TTC549 (cell line): ENCODE results near the gene CTAG2.
"Not testable (repeated sequence)": the region's sequence is repeated elsewhere in the genome, so short reads cannot be mapped to it uniquely, and the experiment has no call there.

Experiments
- FAIRE-seq: peaks from 2 replicates; lab custom pipeline; 2012; peaks lifted over from hg19 to GRCh38; lab: Jason Lieb, UNC

The CTAG2 gene

GRCh38 chrX:154645745-154646378, 7.5 kb downstream of the CTAG2 start:
- FAIRE-seq = not testable (repeated sequence)

- not testable (repeated sequence) for FAIRE-seq
These were observed 9.7 kb downstream of the CTAG2 start for GRCh38 chrX:154643708-154644107.

DNA sequence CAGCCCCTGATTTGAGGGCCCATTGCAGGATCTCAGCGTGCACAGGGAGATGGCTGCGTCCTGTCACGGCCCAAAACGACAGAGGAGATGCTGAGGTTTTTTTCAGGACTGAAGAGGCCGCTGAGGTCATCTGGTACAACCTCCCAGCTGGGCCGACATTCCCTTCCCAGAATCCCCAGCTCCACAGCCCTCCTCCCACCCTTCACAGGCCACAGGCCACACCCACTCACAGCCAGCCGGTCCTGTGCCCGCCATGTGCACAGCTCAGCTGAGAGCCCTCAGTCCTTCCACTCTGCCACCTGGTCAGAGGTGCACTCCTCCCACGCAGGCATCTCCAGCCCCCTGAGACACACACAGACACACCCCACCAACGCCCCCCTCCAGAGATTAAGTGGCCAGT, 11.6 kb downstream of the CTAG2 start:
- FAIRE-seq = not testable (repeated sequence)

- FAIRE-seq = not testable (repeated sequence)
These were observed 19.7 kb downstream of the CTAG2 start for GRCh38 chrX:154633661-154634060.

- FAIRE-seq = not testable (repeated sequence)
These were observed 22.4 kb downstream of the CTAG2 start for GRCh38 chrX:154630949-154631348.

DNA sequence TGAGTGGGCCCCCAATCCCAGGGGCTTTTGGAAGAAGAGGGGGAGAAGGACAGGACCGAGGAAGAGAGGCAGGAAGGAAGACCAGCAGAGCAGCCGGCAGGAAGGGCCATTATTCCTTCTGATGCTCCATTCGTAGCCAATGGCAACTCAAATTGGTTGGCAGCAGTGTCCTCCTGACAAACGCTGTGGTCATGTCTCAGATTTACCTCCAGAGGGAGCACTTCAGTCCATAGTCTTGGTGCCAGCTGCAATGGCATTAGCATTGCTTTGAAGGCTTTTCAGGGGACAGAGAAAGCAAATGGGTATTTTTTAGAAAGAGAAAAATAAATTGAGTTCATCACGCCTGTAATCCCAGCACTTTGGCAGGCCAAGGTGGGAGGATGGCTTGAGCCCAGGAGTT, 24.4 kb downstream of the CTAG2 start:
- not testable (repeated sequence) for FAIRE-seq

DNA sequence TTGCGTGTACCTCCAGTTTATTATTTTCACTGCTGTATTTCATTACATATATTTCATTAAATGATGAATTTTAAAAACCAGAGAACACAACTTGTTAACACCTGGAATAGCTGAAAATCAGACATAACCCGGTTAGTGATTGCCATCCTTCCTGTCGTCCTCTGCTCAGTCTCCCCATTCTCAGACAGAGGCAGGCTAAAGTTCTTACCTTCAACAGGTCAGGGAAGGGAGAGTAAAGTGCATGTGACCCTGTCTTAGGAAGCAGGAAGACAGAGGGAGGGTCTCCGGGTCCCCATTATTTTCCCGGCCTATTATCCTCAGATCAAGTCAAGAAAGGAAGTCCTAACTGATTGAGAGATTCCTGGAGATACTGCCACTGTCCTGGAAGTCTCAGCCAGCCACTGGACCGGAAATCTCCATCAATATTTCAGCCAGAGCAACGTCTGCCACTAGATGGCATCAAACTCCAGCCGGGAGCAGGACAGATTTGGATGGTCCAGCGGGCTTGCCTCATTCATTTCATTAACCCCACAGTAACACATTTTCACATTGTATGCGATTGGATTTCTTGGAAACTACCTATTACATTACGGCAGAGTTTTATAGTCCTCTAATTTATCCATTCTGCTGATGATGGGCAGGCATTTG, 32.5 kb downstream of the CTAG2 start:
- not testable (repeated sequence) for FAIRE-seq

GRCh38 chrX:154619182-154619581, 34.2 kb downstream of the CTAG2 start, which contains the start of gene CTAG1B:
Gene CTAG1B (minus strand): TSS chrX:154619282. CDS start chrX:154619218, 64 bp downstream.
- not testable (repeated sequence) for FAIRE-seq

DNA sequence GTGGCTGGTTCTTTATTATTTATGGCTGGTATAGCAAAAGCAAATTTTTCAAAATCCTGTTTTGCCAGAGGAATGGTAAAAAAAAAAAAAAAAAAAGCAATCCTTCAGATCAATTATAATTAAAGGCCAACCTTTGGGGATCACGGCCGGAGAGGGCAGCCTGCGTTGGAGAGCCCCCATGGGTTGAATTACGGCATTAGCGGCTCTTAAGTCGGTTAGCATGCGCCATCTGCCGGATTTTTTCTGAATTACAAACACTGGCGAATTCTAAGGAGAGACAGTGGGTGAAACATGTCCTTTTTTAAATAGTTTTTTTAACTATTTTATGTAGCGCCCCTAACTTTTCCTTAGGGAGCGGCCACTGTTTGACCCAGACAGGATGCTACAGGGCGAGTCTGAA, 39.8 kb downstream of the CTAG2 start:
- FAIRE-seq = peak; percentile 51

DNA sequence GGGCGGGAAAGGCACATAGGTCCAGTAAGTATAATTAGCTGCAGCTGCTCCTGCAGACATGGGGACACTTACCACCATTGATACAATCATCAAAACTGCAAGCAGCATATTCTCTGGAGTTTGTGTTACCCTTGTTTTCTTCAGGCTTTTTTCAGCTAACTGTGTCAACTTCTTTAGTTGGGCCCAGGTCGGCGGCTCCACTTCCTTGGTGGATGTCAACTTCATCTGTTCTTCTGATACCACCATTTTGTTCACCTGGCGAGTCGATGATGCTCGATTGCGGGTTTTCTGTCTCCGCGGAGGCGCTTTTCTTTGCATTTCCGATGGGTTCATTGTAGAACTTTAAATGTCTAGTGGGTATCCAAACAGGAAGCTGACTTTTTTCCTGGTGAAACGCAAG, 42.2 kb downstream of the CTAG2 start:
- not testable (repeated sequence) for FAIRE-seq

GRCh38 chrX:154608823-154609222, 44.6 kb downstream of the CTAG2 start:
- not testable (repeated sequence) for FAIRE-seq

- FAIRE-seq = not testable (repeated sequence)
These were observed 45.4 kb downstream of the CTAG2 start for GRCh38 chrX:154607976-154608375.

DNA sequence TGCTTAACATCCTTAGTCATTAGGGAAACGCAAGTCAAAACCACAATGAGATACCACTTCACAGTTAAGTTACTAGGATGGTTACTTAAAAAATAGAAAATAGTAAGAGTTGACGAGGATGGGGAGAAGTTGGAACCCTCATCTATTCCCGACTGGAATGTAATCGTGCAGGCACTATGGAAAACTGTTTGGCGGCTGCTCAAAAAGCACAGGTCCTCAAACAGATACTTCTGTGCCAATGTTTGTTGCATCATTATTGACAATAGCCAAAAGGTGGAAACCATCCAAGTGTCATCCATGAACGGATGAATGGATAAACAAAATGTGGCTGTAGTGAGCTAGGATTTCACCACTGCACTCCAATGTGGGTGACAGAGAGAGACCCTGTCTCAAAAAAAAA, 46.0 kb downstream of the CTAG2 start:
- no peak for FAIRE-seq

DNA sequence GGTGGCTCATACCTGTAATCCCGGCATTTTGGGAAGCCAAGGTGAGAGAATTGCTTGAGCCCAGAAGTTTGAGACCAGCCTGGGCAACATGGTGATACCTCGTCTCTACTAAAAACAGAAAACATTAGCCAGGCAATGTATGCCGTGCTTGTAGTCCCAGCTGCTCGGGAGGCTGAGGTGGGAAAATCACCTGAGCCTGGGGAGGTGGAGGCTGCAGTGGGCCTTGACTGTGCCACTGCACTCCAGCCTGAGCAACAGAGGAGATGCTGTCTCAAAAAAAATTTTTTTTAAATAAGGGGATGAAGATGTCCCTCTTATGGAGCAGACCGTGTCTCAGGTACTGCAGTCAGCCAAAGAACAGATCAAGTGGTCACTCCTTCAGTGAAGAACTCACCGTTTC, 47.8 kb downstream of the CTAG2 start:
- no peak for FAIRE-seq

DNA sequence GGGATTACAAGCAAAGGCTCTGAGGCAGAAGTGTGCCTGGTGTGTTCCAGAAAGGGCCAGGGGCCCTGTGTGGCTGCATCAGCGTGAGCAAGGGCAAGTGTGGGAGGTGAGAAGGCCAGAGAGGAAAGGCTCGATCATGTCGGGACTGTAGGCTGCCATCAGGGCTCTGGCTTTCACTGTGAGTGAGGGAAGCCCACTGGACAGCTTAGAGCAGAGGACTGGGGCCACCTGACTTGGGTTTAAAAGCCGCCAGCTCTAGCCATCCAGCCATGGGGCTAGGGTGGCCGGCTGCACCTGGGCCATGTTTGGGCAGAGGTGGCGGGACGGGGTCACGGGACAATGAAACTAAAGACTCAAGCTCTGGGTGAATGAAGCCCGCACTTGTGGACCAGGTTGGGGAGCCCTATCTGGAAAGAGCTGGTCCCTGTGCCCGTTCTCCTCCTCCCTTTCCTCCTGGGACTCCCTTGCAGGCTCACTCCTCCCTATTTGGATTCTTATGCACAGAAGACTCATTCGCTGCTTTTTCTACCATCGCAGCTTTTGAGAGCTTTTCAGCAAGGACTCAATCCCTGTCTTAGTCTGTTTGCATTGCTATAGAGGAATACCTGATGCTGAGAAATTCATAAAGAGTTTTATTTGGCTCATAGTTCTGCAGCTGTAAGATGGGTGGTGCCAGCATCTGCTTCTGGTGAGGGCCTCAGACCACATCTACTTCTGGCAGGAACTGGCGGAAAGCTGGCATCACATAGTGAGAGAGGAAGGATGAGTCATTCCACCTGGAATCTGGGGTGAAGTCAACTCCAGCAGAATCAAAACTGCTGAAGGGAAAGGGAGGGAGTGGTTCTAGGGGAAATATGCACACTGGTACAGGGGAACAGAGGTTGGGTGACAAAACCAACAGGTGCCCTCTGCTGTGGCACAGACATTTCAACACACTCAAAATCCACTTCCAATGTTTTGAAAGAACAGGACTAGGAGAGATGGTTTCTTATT, 49.6 kb downstream of the CTAG2 start:
- FAIRE-seq = no peak

DNA sequence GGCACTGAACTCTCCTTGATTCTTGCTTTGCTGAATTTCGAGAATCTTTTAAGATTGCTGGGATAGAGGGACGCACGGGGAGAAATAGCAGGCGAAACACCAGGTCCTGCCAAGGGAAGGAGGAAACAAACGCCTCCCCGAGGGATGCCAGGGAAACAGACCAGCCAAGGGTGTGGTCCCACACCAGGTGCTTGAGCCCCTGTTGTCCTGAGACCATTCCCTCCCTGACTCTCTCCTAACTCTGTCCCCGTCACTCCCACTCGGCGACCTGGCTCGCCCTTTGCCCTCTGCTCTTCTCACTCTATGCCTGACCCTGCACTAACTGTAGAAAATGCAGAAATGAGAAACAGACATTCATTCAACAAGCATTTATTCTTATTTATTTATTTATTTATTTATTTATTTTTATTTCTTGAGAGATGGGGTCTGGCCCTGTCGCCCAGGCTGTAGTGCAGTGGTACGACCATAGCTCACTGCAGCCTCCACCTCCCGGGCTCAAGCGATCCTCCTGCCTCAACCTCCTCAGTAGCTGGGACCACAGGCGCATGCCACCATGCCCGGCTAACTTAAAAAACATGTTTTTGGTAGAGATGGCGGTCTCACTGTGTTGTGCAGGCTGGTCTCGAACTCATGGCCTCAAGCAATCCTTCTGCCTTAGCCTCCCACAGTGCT, 50.5 kb downstream of the CTAG2 start:
- no peak for FAIRE-seq

DNA sequence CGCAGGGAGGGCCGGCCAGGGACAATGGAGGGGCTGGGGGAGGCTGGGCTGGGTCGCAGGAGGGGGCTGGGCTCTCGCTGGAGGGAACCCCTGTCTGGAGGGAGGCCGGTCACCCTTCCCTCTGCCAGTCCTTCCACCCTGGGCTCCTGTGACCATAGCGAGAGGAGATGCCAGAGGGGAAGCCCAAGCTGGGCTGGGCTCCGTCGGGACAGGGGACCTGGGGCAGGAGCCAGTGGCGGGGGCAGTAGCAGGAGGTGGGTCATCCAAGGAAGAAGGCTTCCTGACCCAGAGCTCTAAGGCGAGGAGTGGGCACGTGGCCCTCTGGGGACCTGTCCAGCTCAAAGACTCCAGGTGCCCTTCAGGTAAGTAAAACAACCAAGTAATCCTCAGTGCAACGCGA, 51.2 kb downstream of the CTAG2 start:
- no peak for FAIRE-seq
